Stimulated activated CD8-positive, alpha-beta memory T cell treated with anti-CD3 and anti-CD28 coated beads, Interleukin-12 subunit alpha, Interleukin-12 subunit beta, amount 100 ng/mL, for 24 hours (primary cell): Measurements from ENCODE around the gene FAM184B.
"Not testable (repeated sequence)": the region's sequence is repeated elsewhere in the genome, so short reads cannot be mapped to it uniquely, and the experiment has no call there.

Experiments used
- DNase-seq: peaks from one replicate; pipeline ENCODE4 v3.0.0-alpha.2; 2020; ENCODE audit errors: extremely low read depth

Gene FAM184B

DNA sequence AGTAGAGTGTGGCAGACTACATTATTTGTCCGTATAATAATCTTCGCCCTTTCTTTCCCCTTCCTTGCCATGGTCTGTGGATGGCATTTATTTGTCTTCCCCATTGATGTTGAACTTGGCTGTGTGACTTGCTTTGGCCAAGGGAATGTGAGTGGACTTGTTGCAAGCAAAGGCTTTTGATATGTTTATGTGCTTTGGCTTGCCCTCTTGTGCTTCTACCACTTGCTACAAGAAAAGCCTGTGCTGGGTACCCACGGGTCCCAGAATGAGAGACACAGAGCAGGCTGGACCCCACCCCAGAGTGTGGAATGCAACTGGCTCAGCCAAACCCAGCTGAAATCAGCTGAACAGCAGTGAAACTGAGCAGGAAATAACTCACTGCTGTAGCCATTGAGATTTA lies 63.0 kb downstream of the FAM184B start:
- no peak for DNase-seq

DNA sequence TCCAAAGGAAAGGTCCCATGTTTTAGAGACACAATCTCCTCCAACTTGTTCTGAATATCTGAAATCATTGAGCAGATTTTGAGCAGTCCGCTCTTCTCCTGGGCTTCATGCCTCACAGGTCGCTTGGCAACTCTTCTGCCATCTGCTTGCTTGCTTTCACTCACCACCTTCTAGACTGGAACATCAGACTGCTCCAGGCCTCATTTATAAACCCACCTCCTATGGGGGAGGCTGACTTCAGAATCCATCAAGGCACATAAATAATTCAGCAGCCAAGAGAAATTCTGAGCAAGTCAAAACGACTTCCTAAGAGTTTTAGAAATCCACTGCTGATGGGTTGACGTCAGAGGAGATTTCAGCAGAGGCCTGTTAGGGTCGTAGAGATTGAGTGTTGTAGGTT lies 64.1 kb downstream of the FAM184B start:
- no peak for DNase-seq

DNA sequence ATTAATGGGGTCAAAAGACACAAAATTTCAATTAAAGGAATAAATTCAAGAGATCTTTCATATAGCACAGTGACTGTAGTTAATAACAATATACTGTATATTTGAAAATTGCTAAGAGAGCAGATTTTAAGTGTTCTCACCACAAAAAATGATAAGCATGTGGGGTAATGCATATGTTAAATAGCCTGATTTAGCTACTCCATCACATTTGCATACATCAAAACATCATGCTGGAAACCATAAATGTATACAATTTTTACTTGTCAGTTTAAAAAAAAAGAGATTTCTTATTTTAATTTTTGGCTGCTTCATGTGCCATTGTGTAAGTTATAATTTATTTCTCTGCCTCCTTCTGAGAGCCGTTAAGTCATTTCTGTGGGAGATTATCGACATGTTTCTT lies 65.9 kb downstream of the FAM184B start:
- no peak for DNase-seq

DNA sequence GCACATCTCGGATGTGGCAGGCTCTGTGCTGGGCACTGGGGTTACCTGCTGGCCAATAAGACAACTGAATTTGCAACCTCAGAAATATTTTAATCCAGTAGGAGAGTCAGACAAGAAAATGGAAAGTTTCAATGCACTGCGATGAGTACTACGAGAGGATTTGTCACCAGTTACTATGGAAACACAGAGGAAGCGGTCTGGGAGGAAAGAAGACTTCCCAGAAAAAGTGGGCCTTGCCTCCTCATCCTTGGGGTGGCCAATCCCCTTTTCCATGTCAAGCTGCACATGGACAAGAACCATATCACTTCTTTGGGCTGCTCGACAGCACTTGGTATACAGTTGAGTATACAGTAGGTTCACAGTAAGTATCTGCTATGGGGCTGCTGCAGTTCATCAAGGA lies 67.6 kb downstream of the FAM184B start:
- no peak for DNase-seq

DNA sequence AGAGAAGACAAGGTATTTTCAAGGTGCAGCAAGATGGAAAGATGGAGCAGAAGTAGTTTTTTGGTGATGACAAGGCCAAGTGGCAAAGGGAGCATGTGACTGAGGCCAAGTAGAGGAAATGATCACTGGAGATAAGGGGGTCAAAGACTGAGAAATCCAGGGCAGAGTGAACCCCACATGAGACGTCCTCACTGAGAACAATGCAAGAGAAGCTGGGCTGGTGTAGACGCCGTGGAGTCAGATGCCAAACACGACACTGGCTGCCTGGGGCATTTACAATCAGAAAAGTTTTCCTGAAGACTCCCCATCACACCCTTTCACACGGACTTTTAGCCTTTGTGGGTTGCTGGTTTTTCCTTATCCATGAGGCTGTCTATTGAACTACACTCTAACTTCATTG lies 69.3 kb downstream of the FAM184B start:
- DNase-seq = no peak

DNA sequence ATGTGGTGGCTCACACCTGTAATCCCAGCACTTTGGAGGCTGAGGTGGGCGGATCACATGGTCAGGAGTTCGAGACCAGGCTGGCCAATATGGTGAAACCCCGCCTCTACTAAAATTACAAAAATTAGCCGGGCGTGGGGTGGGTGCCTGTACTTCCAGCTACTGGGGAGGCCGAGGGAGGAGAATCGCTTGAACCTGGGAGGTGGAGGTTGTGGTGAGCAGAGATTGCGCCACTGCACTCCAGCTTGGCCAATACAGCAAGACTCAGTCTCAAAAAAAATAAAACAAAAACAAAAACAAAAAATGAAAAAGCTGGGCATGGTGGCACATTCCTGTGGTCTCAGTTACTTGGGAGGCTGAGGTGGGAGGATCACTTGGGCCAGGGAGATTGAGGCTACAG lies 70.2 kb downstream of the FAM184B start:
- not testable (repeated sequence) for DNase-seq

DNA sequence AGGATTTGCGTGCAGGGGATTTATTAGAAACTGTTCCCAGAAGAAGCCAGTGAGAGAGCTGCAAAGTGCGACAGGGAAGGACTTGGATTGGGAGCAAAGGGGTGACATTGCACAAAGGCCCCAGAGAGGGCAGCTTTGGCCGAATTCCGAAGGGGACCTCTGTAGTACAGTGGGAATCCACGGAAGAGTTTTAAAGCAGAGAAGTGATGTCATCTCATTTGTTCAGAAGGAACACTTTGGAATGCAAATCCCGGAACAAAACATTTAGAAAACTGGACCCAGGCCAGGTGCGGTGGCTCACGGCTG lies 71.7 kb downstream of the FAM184B start:
- no peak for DNase-seq

DNA sequence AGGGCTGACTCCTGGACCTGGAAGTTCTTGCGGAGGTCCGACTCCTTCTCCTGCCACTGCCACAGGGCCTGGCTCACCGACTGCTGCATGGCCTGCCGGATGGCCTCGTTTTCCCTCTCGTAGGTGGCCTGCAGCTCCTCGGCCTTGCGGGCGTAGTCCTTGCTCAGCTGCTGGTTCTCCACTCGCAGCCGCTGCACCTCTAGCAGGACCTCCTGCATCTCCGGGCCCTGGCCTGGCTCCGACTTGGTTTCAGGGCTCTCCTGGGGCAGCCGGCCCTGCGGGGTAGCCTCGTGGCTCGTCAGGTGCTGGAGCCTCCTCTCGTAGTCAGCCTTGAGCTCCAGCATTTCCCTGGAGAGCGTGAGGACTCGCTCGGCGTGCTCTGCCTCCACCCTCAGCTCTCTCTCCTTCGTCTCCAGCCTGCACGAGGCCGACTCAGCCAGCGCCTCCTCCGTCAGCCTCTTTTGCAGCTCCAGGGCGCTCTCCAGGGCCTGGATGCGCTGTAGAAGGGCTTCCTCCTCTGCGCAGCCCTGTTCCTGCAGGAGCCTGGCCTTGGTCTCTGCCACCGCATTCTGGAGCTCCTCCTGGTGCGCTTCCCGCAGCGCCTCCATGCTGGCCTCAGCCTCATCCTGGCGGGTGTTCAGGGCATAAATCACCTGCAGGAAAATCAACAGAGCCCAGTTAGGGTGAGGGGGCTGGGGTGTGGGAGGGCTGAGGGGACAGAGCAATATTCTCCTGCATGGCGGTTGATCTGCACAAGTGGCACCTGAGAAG lies 72.2 kb downstream of the FAM184B start:
- DNase-seq = no peak

DNA sequence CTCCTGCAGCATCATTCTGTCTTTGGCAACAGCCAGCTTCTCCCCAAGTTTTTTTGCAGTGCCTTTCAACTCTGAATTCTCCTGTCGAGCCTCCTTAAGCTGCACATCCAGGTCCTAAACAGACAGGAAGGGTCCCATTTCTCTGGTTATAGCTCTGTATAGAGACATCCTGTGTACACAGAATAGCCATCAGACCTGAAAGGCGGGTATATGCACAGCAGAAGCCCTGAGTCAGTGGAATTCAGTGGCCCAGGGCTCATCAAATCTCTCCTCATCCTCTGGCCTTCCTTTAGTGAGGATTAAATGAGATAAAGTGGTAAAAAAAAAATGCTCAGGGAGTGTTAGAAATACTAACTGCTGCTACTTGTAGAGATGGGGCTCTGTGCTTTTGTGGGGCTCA lies 73.8 kb downstream of the FAM184B start:
- DNase-seq = no peak

DNA sequence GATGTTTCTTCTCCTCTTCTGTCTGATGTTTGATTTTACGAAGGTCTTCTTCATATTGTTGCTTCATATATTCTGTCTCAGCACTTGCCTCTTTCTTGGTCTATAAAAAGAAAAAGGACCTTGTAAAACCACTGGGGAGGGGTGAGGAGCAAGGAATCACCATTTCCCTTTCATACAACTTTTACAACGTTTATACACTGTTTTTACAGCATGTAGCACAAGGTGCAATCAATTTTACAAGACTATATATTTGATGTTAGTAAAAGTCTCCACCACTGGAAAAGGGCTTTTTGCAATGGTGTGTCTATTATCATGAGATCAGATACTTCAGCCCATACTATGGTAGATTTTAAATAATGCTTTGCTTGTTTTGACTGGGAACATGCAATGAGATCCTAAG lies 76.3 kb downstream of the FAM184B start:
- DNase-seq = no peak

DNA sequence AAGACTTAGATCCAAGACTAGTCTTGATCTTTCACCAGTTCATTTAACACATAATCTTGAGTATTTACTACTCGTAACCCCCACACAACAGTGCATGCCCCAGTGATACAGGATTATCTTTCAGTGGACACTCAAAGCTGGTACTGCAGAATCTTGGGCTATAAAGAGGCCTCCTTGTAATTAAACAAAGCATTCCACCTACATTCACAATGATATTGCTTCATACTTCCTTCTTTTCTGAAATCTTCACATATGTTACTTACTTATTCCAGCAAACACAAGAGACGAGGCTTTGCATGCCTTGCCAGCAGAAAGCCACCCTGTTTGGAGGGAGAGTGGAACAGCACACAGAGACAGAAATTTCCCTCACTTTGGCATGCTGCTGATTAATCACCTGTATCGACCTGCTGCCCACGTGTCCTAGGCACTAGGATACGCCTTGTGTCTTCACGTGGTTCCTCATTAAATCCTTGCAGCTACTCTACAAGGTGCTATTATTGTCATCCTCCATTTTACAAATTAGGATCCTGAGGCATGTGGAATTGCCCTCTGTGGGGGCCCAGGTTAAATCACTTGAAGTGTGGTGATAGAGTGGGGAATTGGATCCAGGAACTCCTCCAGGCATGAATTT lies 77.3 kb downstream of the FAM184B start:
- DNase-seq = no peak

DNA sequence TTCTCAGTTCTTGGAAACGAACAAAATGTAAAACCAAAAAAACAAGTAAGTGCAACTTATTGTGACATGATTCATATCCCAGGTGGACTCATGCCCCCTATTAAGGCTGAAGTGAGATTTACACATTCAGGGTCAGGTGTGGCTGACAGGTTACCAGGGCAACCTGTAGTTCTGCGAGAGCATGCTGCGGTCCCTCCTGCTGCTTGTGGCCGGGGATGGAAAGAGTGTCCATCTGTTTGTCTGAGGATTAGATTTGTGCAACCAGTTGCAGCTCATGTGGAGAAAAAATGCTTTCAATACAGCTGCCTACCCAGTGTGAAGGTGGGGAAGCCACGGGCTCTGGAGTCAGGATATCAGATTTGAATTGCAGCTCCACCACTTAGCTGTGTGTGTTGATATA lies 78.8 kb downstream of the FAM184B start:
- no peak for DNase-seq

DNA sequence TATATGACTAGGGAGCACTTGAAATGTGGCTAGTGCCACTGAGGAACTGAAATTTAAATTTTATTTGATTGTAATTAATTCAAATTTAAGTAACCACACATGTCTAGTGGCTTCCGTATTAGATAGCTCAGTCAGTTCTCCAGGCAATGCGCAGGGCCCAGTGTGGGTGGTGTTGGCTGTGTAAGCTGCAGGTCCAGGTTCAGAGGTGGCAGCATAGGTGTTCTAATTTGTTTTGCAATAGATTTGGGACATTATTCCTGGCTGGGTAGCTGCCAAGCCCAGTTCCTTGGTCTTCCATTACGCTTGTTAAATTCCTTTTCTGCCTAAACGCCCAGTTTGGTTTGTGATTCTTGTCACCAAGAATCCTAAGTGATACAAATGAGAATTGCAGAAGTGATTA lies 79.5 kb downstream of the FAM184B start:
- no peak for DNase-seq

DNA sequence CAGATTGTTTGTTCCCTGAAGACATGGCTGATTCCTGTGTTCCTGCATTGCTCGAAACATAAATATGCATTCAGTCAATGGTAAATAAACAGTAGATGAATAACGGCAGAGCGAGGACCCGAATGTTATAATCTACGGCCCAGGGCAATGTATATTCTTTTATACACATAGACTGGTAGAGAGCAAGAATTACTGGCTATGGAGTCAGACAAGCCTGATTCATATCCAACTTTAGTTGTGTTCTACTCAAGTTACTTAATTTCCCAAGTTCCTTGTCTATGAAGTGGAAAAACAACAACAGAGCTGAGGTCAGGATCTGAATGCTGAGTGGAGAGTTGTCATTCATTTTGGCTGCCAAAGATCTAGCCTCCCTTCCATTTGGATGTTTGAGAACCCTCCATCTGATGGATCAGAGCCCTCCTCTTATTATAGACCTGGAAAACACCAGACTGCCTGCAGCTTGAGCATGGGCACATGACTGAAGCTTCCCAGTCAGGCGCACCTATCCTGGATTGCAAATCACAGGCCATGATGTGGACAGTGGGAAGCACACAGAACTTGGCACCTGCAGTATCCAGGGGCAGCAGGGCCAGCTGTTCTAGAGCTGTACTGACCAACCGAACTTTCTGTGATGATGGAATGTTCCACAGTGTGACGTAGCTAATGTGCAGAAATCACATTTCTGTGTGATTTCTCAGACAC lies 80.1 kb downstream of the FAM184B start:
- DNase-seq = no peak

DNA sequence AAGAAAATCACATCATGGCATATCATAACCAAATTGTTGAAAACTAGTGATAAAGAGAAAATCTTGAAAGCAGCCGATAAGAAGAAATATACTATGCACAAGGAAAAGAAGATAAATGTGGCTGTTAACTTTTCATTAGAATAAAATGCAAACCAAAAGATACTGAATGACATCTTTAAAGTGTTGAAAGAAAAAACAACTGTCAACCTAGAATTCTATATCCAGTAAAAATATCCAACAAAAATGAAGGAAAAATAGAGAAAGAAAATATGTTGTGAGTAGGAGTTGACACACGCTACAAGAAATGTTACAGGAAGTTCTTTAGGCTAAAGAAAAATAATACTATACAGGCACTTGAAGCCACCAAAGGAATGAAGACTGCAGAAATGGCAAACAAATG lies 82.0 kb downstream of the FAM184B start:
- DNase-seq = no peak

DNA sequence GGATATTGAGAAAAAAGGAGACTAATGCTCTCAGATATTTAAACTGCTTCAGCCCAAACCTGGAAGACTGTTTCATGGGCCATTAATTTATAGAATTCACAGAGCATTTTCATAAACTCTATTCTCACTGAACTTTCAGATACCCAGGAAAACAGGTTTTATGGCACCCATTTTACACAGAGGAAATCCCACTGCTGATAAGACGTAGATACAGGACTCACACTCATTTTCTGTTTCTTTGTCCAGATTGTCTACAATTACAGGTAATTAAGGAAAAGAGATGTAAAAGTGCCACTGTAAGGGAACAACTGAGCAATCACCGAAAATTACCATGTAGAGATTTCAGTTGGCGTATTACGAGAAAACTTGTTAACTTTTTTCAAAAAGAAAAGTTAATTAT lies 83.3 kb downstream of the FAM184B start:
- DNase-seq = no peak

DNA sequence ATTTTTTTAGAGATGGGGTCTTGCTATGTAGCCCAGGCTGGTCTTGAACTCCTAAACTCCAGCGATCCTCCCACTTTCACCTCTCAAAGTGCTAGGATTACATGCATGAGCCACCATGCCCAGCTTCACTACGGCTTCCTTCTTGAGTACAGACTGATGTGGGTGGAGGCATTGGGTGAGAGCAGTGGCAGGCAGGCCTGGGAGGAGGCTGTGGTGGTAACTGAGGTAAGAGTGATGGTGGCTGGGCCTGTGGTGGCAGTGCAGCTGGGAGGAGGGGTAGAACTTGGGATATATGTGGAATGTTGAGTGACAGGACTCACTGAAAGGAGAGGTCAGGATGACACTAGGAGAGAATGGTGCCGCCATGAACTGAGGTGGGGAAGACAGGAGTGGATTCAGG lies 86.1 kb downstream of the FAM184B start:
- no peak for DNase-seq

DNA sequence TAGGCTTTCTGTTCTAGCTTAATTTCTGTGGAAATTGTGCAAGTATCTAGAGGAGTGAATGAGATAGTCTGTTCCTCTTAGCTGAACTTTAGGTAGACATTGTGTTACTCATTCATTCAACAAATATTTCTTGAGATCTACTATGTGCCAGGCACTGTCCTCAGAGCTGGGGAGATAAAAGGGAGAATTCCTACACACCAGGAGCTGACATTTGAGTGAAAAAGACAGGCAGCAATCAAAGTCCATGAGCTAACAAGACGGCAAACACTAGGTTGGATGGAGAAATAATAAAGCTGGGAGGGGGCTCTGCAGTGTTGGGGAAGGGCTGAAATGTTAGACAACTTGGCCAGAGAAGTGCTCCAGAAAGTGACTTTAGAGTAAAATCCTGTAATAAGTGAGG lies 86.9 kb downstream of the FAM184B start:
- DNase-seq = no peak

DNA sequence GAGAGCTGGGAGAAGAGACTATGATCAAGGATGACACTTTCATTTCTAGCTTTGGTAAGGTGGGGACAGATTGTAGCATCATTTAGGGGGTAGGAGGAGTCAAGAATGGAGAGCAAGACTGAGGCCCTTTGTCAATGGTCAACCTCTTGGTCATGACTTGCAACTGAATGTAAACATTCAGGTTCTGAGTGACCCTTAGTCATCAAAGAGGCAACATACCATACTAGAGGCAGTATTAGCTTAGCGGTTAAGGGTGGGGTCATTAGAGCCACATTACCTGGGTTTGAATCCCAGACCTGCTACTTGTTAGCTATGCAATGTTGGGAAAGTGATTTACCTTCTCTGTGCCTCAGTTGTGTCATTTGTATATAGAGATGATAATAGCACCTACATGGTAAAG lies 90.5 kb downstream of the FAM184B start:
- DNase-seq = no peak

DNA sequence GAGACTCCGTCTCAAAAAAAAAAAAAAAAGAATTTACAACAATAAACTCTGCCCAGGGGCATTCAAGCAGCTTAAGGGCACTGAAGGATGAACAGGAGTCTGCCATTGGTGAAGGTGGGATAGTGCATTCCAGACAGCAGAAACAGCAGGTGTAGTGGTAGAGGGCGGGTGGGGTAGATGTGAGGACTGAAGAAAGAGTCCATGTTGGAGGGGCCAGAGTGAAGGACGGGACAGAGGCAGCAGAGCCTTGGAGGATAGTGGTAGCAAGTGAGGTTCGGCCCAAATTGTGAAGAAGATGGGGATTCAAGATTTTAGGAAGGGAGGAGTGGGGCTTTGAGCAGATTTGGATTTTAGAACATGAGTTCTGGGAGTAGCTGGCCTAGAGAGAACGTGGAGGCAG lies 91.3 kb downstream of the FAM184B start:
- DNase-seq = no peak

DNA sequence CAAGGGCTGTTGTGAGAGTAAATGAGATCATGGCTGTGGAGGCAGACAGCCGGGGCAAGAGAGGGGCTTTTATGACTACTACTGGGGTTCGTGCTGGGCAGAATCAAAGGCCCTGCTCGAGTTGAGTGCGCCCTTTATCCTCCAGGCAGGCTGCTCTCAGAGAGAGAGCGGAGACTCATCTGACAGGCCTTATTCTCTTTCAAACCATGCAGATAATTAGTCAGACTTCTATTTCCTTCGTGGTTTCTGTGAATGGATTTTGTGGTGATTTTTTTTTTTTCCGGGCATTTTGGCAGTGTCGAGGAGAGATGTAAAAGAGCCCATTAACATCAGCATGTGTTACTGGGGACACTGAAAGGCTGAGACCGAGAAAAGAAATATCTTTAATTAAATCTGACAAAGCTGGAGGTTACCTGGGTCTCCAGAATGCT lies 93.4 kb downstream of the FAM184B start:
- DNase-seq = no peak

DNA sequence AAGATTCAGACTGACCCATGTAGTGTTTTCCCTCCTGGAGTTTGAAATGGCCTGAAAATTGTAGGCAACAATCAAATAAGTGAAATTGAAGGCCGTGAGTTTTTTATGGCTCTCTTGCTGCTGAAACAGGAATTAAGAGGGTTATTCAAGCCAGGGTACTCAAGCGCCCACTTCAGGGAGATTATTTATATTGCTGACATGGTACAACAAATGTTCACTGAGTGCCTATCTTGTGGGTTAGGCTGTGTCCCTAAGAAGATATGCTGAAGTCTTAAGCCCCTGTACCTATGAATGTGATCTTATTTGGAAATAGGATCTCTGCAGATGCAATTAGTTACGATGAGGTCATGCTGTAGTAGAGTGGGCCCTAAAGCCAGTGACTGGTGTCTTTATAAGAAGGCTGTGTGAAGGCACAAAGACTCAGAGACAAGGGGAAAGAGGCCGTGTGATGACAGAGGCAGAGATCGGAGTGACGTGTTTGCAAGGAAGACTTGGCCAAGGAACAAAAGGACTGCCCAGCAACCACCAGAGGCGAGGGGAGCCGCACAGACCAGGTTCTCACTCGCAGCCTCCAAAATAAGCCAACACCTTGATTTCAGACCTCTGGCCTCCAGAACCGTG lies 94.1 kb downstream of the FAM184B start:
- no peak for DNase-seq

DNA sequence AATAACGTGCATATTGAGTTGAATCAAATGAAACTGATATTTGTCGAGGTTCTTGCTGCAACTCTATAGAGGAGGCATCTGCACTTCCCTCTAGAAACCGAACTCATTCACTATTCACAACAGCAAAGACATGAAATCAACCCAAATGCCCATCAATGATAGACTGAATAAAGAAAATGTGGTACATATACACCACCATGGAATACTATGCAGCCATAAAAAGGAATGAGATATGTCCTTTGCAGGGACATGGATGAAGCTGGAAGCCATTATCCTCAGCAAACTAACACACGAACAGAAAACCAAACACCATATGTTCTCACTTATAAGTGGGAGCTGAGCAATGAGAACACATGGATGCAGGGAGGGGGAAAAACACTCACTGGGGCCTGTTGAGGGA lies 96.8 kb downstream of the FAM184B start:
- not testable (repeated sequence) for DNase-seq
